ENCODE results near the gene RNF43.

- TF ChIP-seq, protein P1, sequence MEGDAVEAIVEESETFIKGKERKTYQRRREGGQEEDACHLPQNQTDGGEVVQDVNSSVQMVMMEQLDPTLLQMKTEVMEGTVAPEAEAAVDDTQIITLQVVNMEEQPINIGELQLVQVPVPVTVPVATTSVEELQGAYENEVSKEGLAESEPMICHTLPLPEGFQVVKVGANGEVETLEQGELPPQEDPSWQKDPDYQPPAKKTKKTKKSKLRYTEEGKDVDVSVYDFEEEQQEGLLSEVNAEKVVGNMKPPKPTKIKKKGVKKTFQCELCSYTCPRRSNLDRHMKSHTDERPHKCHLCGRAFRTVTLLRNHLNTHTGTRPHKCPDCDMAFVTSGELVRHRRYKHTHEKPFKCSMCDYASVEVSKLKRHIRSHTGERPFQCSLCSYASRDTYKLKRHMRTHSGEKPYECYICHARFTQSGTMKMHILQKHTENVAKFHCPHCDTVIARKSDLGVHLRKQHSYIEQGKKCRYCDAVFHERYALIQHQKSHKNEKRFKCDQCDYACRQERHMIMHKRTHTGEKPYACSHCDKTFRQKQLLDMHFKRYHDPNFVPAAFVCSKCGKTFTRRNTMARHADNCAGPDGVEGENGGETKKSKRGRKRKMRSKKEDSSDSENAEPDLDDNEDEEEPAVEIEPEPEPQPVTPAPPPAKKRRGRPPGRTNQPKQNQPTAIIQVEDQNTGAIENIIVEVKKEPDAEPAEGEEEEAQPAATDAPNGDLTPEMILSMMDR (IDR thresholded peaks at IDR 0.05) = no peak
- no peak for TF ChIP-seq POLR2A (IDR thresholded peaks at IDR 0.05)
- no peak for TF ChIP-seq POLR2AphosphoS5 (IDR thresholded peaks at IDR 0.05)
Observed at GRCh38 chr17:58436805-58437239, 19.5 kb upstream of the RNF43 start.
